Activated CD4-positive, alpha-beta T cell treated with anti-CD3 and anti-CD28 coated beads, Interleukin-2, amount 50 U/mL, for 4 hours (primary cell): ENCODE results near the gene CAMK2A.

Source experiments
- DNase-seq, 2 experiments: peaks; one replicate each; pipeline ENCODE4 v3.0.0-alpha.2; 2020

CAMK2A gene

GRCh38 chr5:150315245-150315644 lies 25.7 kb upstream of the CAMK2A start:
- no peak for DNase-seq

GRCh38 chr5:150313921-150314716 lies 24.5 kb upstream of the CAMK2A start:
- DNase-seq, result no peak

GRCh38 chr5:150313501-150313900 lies 23.9 kb upstream of the CAMK2A start:
- no peak for DNase-seq

- DNase-seq, result no peak
Observed at GRCh38 chr5:150312518-150312917, 22.9 kb upstream of the CAMK2A start.

- DNase-seq, result no peak
Observed at GRCh38 chr5:150311015-150311692, 21.6 kb upstream of the CAMK2A start.

GRCh38 chr5:150310246-150310645 lies 20.7 kb upstream of the CAMK2A start:
- DNase-seq, result no peak

GRCh38 chr5:150309886-150310239 lies 20.3 kb upstream of the CAMK2A start:
- no peak for DNase-seq

- no peak for DNase-seq
Observed at GRCh38 chr5:150309101-150309885, 19.7 kb upstream of the CAMK2A start.

GRCh38 chr5:150307617-150308426 lies 18.2 kb upstream of the CAMK2A start:
- no peak for DNase-seq

- no peak for DNase-seq
Observed at GRCh38 chr5:150306775-150307174, 17.2 kb upstream of the CAMK2A start.

- DNase-seq, result no peak
Observed at GRCh38 chr5:150305557-150305956, 16.0 kb upstream of the CAMK2A start.

- no peak for DNase-seq
Observed at GRCh38 chr5:150305095-150305494, 15.5 kb upstream of the CAMK2A start.

GRCh38 chr5:150304481-150305081 lies 15.0 kb upstream of the CAMK2A start:
- DNase-seq, result no peak

GRCh38 chr5:150303660-150304386 lies 14.2 kb upstream of the CAMK2A start:
- DNase-seq, result no peak

GRCh38 chr5:150303070-150303615 lies 13.6 kb upstream of the CAMK2A start:
- no peak for DNase-seq

GRCh38 chr5:150302301-150303069 lies 12.9 kb upstream of the CAMK2A start, which contains the start of gene ARSI:
TSS of gene ARSI (minus strand) at chr5:150302905. CDS start at chr5:150302373, 532 bp downstream.
- DNase-seq, result no peak

- no peak for DNase-seq
Observed at GRCh38 chr5:150301901-150302300, 12.3 kb upstream of the CAMK2A start.

GRCh38 chr5:150301170-150301505 lies 11.6 kb upstream of the CAMK2A start:
- DNase-seq, result no peak

GRCh38 chr5:150300496-150301169 lies 11.1 kb upstream of the CAMK2A start:
- DNase-seq, result no peak
